HG03095 (cell line): ENCODE data around the gene EN2.
A peak's percentile ranks its signal among the peaks of the same experiment; 100 is the strongest.

ENCODE experiments used
- ATAC-seq: cut with Tn5 transposase; IDR thresholded peaks from one replicate; pipeline ENCODE4 v1.9.1; 2021; ENCODE audit warnings: moderate library complexity; ENCODE audit not compliant: unreplicated experiment

EN2 gene

DNA sequence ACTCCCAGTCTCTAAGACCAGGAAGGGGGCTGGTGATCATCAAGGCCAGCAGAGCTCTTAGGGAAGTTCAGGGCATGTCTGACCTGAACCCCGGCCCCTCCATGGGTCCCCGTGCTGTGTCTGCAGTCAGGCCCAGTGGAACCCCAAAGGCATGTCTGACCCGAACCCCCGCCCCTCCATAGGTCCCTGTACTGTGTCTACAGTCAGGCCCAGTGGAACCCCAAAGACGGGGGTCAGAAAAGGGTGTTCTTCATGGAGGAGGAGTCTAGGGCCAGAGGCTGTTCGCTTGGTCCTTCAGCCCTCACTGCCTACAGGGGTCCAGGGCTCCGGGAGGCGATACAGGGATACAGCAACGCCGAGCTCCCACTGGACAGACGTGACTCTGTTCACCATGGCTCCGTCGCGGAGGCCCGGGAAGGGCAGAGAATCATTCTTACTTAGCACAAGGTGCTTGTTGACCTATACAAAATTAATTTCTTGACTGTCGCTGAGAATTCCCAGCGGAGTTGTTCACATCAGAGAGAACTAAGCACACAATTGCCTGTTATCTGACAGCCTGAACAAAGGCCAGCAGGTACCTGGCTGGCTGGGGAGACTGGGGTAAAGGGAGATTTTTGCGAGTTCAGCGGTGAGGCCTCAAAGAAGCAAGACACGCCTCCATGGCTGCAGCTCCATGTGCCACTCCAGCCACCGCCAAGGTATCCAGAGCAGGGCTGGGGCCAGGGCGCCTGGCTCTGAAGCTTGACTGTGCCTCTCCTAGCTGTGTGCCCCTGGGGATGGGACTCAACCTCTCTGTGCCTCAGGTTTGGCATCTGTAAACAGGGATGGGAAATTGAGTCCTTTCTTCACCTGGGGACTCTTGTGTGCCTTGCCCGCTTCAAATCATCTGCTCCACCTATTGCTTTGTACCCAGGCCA is 26.8 kb downstream of the EN2 start:
- ATAC-seq = no peak

DNA sequence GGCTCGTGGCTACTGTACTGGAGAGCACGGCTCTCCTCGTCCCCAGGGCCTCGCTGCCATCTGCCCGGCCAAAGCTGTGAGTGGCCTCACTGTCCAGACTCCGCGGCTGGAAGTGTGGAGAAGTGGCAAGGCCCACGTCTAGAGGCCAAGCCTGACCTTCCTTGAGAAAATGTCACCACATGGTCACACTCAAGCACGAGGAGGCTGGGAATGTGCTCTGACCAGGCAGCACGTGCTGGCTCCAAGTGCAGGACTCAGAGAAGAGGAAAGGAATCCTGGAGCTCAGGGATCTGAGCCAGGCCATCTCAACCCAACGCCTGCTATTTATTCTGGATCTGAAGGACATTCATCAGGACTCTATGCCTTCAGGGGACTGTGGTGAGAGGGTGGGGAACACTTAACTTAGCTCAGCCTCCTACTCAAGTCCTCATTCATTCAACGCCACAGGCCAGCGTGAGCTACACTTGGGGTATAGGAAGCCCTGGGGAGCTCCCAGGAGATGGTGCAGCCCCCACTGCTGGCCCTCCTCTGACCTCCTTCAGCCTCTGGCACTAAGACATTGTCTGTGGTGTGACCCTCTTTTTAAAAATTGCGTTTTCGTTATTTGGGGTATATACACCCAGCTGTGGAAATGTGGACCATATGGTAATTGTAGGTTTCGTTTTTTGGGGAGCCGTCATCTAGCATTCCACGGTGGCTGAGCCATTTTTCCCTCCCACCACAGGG is 29.0 kb downstream of the EN2 start:
- ATAC-seq = no peak

DNA sequence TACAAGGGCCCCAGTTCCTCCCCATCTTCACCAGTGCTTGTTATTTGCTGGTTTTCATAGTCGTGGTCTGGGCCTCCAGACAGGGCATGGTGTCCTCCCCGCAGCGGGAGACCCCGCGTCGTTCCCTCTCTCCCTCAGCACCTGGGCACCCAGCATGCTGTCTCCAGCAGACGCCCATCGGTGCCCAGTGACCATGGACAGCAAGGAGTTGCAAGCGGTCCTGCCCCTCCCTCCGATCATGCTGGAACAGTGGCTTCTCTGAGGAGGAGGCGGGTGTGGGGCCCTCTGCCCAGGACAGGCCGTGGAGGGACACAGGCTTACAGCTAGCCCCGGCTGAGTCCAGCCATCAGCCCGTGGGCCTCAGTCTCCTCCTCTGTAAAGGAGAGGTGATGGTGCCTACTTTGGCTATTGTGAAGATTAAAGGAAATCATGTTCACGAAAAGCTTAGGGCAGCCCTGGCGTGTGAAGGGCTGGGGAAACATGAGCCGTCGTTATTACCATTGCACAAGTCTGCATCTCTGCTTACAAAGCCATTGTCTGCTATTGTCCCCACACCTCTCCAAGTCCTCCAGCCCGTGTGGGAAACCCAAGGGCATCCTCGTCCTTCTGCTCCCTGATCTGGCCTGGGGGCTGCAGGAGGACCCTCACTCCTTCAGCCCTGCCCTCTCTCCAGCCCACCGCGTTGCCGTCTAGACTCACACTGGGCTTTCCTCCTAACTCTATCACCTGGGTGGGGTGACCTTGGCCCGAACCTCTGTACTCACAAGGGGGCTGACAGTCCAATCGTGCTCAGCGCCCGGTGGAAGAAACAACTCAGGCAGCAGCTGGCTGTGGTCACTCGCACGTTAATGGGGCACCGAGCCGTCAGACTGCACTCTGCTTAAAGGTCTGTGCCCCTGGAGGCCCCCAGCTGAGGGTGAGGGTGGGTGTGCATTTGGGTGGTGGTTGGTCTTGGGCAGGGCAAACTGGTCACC is 29.9 kb downstream of the EN2 start:
- ATAC-seq = no peak

DNA sequence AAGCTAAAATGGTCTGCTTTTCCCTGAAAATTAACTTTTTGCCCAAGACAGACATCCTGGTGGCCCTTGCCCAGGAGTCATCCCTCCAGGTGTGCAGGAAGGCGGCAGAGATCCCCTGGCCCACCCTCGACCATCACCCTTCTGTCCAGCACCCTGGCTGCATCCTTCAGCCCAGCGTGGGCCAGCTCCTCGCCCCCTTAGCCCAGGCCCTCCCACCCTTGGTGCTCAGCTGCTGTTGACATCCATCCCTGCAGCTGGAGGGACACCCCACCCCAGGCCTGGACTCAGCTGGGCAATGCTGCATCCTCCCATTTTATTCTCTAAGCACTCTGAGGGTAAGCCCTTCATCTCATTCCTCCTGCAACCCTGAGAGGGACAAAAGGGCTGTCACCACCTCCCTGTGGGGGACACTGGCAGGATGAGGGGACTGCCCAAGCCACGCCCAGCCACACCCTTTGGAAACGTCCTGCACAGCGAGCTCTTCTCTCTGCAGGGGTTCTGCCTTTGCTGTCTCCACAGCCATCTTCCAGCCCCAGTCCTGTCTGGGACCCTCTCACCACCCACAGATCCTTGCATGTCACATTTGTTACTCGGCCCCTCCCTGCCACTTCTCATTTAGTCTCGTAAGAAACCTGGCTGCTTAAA is 30.7 kb downstream of the EN2 start:
- ATAC-seq = no peak

DNA sequence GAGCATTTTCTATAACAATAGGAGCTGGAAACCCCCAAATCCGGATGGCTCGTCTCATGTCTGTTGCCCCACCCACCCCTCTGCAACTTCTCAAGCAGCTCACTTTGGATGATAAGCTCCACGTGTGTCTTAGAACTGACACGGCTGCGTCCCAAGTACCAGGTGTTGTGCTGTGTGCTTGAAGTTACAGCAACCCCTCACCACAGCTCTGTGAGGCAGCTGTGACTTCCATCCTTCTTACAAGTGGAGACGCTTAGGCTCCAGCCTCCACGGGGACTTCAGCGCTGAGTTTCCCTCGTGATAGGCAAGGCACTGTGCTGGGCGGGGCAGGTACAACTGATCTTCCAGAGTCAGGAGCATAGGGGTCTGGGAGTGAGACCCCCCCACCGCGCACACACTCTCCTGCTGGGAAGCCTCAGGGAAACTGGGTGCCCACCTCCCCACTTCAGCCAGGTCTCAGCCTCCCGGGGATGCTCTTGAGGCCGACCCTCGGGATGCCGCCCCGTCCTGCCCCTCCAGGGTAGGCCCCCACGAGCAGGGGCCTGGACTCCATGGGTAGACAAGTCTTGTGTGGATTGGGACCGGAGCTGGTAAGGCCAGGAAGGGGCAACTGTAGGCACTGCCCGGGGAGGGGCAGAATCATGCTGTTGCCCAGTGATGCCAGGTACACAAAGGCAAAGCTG is 31.4 kb downstream of the EN2 start:
- ATAC-seq = no peak

DNA sequence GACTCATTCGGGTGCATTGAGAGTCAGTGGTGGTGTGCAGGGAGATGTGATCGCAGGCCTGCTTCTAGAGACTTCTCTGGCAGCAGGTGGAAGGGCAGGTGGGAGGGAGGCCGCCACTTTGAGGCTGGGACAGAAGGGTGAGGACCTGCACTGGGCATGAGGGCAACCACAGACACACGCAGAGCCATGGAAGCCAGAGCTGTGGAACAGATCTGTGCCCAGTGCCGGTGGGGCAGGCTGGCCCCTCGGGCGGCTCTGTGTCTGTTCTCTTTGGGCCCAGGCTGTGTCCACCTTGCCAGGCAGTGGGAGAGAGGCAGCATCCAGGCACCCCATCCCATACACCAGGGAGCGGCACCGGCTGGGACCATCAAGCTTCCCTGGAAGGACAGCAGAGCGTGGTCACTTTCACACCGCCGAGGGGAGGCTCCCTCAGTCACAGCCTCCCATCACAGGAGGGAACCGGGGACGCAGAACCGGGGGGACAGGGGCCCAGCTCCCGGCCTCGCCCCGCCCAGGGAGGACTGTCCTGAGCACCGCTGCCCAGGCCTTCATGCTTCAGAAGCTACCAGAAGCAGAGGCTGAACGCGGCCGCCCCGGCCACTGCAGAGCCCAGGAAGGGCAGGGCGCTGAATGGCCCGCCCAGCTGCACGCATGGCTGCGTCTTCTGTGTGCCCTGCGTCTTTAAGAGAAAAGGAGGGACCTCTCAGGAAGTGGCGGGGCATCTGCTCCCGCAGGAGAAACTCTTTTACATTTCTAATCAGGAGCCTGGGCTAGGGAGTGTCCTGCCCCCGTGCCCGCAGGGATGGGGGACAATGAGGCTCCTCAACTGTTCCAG is 32.1 kb downstream of the EN2 start:
- peak; percentile 22 for ATAC-seq

DNA sequence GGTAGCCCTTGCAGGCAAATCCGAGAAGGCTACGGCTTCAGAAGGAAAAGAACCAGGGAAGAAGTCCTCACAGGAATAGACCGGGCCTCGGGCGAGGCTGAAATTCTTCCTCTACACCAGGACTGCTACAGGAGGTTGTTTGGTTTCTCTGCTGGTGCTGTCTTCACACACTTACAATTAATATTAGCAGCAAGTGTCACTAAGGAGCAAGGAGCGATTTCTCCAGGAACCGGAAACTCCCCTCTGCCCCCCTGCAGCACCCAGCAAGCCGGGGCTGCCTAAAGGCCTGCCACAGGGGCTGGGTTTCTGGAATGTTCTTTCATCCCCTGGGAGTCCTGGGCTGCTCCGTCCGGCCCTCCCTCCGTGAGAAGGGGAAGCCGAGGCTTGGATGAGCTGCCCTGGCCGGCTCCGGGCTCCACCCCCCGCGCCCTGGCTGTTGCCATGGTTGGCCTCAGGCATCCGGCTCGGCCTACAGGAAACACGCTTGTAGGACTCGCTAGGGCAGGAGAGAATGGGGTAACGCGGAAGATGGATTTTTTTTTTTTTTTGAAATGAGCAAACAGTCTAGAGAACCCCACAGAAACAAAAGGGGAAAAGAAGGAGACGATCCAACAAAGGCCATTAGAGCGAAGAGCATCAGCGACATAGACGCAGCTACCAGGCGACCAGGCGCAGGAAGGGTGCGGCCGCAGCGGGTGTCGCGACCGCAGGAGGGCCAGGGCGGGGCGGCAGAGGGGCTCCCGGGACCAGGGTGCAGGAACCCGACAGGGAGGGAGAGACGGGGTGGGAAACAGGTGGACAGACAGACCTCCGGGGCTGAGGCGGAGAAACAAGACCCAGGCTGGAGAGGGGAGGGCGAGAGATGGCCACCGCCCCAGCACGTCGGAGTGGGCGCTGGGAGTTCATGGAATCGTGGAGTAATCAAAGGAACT is 33.0 kb downstream of the EN2 start:
- ATAC-seq = peak; percentile 94

DNA sequence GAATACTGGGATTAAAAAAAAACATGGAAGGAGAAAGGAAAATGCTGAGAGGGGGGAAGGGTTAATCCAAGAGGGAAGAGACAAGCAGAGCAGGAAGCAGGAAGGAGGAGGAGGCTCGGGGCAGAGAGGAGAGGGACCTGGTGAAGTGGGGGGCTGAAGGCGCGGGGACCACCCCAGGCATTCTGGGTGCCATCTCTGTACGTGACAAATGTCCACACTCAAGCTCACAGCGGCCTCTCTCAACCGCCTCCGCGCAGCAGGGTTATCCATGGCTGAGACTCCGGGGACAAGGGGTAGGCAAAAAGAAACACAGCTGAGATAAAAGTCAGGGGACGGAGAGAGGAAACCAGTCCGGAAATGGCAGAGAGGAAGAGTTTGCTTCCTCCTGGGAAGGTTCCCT is 33.9 kb downstream of the EN2 start:
- no peak for ATAC-seq

DNA sequence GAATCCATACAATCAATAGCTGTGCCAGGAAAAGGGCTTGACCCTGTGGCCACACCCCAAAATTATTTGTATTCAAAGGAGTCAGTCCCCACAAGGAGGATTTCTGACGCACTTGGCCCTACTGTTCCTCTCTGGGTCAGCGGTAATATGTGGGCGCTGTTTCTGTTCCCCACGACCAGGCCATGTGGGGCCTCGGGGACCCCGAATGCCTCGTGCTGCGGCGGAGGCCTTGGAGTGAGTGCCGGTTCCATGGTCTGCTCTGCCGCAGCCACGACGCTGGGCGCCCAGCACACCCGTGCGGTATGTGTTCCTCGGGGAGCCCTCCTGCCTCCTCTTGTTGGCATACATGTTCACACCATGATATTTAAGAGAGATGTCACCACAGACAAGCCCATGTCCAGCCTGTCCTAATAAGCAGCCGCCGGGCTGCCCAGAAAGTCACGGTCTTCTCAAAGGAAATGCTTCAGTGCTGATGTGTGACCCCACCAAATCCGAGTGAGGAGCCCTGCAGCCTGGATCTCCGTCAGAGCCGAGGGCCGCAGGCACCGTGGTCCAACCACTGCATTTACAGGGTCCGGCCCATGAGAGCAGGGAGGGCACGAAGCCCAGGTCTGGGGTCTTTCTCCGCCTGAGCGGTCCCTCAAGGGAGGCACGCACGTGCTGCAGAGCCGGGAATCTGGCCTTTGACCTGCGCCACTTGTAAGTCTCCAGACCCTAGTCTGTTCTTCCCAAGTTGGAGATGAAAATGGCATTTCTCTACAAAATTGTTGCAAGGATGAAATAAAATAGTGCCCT is 36.0 kb downstream of the EN2 start:
- ATAC-seq = no peak

DNA sequence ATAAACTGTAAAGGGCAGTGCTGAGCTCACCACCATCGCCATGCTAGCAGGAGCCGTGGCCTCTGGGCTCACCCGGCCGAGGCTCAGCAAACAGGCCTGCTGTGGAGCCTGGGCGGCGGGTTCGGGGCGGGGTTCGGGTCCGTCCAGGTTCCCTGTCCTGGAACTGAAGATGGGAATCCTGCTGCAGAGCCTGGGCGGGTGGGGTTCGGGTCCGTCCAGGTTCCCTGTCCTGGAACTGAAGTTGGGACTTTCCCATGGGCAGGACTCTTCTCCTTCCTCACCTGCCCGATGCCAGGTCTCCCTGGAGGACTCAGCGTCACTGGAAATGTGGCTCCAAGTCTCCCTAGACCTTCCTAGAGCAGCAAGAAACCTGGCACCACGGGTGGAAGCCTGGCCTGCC is 36.6 kb downstream of the EN2 start:
- ATAC-seq = no peak

DNA sequence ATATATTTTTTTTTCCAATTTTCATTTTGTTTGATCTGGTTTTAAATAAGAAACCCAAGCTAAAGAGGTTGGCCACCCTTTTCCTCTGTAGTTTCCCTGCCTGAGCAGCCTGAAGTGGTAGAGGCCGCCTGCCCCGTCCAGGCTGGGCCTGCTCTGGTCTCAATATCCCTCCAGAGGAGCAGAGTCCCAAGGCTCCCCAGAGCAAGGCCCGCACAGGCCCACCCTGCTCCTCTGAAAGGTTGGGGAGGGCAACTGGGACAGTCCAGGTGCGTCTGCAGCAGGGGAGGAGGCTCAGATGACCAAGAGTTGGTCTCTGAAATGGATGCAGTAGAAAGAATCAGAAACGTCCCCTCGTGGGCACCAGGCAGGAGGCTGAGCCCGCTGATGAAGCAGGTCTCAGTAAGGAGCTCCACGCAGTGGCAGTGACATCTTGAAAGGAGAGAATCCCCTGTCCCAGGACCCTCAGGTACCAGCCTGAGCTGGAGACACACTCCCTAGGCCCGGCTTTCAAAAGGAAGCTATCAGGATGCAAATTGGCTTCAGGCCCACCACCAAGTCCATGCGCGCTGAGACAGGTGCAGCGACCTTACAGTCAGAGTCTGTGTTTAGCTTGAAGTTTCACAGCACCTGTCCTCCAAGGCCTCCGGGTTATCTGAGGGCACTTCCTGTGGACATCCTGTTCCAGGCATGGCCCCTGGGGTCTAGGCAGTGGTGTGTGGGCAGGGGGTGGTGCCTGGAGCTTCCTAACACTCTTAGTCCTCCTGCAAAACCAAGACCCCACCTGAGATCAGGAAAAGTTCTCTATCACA is 37.7 kb downstream of the EN2 start:
- ATAC-seq = no peak

DNA sequence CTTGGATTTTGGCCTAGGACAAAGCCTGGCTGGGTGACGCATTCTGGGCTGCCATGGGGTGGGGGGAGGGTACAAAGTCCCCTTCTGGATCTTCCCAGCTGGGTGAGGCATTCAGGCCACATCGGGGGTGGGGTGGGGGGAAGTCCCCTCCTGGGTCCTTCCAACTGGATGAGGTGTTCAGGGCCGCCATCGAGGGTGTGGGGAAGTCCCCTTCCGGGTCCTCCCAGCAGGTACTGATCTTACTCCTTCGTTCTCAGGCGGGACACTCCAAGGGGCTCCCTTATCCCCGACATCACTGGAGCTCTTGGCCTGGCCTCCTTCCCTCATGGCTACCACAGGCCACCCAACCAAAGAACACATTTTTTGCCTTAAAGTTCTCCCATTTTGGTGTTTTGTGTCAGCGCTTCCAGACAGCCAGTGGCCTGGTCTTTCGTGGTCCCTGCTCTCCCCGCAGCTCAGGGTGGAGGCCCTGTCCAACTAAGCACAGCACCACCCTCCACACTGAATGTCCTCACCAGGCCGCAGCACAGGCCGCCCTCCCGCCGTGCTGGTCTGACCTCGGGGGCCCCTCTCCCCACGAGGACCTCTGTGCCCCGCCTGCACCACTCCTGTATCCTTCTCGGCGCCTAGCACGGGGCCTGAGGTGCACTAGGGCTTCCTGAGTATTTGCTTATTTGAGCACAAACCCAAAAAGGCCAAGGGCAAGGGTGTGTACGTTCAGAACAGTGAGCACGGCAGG is 38.5 kb downstream of the EN2 start:
- no peak for ATAC-seq

DNA sequence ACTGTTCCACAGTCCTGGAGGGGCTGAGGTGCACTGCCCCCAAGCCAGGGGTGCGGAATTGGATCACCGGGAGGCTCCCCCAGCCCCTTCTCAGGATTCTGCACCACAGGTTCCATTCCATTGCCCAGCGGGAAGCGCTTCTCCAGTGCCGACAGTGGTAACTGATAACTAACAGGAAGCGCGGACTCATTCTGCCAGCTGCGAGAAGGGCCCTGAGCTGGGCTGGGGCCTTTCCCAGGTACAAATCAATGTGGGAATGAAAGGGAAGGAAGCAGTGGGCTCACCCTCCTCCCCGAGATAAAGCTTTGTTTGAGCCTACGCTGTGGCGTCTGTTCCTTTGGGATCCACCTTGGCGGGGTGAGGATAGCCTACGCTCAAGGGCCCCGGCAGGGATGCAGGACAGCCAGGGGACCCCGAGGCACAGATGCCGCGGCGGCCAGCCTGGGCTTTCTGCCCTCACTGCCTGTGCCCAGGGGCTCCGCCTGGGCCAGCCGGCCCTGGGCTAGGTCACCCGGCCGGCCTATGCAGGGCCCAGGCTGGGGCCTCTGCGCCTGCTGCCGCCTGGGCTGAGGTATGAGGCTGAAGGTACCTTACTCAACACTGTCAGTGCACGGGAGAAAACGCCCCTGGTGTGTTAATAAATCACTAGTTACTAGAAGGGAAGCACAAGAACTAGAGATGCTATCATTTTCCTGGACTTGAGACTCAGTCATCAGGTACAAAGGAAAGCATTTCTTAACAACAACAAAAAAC is 39.4 kb downstream of the EN2 start:
- ATAC-seq = no peak

DNA sequence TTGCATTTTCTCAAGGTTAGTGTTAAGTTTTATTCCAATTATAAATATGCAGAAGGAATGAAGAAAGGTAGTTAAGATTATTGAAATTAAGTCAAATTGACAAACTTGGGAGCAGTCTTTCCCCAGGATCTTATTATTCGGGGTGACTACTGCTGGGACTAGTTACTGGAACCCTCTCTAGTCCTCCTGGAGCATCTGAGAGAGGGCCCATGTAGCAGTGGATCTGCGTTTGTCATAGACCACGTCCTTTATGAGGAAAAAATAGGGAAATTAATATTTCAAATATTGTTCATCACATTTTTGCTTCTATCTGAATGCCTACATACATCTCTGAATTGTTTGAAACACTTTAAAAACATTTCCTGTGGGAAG is 47.5 kb downstream of the EN2 start:
- ATAC-seq = no peak

DNA sequence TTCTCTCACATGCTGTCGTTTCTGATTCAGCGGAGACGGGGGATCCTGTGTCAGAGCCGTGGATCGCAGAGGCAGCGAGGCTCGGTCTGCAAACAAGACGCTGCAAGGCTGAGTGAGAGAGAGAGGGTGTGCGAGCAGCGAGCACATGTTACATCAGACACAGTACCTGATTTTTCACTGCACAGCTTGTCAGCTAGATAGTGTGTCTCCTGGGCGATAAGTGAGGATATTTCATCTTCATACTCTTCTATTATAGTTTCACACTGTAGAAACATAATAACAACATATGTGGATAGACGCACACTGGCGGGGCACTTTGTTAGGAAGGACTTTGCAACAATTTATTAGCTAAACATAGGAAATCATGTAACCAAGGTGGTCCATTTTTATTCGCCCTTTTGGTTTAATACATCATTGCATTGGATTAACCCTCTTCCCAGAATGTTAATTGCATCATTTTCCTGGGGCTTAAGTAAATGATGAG is 49.0 kb downstream of the EN2 start:
- no peak for ATAC-seq
